Effector CD8-positive, alpha-beta T cell (primary cell): ENCODE measurements around the gene TLE5.
"Not testable (repeated sequence)": the region's sequence is repeated elsewhere in the genome, so short reads cannot be mapped to it uniquely, and the experiment has no call there.

ENCODE experiments used
- DNase-seq: peaks from one replicate; lab custom pipeline; 2025; lab: John Stamatoyannopoulos, UW

The TLE5 gene

DNA sequence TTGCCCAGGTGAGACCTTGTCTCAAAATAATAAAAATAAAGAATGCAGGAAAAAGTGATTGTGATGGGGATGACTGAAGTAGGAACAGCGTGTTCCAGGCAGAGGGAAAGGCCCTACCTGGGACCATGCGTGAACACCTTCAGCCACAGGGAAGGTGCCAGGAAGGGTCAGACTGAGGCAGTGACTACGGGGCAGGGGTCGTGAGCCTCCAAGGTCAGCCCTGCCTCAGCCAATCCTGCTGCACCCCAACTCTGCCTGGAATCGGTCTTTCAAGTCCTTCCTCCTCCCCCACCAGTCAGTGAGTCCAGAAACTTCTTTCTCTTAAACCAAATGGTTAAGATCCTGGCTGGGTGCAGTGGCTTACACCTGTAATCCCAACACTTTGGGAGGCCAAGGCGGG is 17.1 kb downstream of the TLE5 start:
- no peak for DNase-seq

DNA sequence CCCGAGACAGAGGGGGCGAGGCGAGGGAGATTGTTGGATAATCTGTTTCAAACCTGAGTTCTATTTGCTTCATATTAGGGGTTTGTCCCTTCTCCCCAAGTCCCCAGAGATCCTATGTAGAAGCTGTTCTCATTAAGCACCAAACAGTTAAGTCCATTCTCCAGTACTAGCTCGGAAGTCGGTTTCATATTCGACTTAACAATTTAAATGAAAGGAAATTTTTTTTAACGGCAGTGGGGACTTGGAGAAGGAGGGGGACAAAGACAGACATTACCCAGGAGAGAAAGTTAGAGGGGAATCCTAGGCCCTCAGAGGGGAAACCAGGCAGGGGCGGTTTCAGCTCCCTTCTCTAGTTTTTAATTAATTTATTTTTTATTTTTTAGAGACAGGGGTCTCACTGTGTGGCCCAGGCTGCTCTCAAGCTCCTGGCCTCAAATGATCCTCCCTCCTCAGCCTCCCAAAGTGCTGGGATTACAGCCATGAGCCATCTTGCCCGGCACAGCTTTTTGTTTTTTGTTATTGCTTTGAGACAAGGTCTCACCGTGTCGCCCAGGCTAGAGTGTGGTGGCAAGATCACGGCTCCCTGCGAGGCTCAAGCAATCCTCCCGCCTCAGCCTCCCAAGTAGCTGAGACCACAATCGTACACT is 19.6 kb downstream of the TLE5 start:
- no peak for DNase-seq

GRCh38 chr19:3041761-3042620 is 20.3 kb downstream of the TLE5 start:
- no peak for DNase-seq

DNA sequence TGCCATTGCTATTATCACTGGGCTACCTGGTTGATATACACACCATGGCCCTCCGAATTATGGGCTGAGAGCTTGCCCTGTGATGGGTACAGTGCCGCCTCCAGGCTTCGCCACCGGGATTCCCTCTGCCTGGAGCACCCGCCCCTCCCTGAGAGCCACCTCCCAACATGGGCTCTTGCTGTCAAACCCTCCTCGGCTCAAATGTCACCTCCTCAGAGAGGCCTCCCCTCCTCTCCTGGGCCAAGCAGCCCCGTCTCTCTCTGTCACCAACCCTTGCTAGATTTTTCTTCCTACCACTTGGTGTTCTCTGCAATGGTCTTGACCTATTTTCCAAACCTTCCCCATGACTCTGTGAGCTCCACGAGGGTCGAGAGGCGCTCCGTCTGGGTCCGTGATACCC is 21.0 kb downstream of the TLE5 start:
- no peak for DNase-seq

GRCh38 chr19:3039641-3040077 is 22.6 kb downstream of the TLE5 start:
- DNase-seq, result no peak

GRCh38 chr19:3039125-3039524 is 23.2 kb downstream of the TLE5 start:
- DNase-seq, result no peak

DNA sequence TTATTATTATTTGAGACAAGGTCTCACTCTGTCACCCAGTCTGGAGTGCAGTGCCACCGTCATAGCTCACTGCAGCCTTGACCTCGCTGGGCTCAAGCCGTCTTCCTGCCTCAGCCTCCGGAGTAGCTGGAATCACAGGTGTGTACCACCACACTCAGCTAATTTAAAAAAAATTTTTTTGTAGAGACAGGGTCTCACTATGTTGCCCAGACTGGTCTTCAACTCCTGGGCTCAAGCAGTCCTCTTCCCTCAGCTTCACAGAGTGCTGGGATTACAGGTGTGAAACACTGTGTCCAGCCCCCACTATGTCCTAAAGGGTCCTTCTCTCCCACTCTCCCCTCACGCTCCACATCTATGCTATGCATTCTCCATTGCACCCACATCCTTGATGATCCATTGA is 24.1 kb downstream of the TLE5 start:
- no peak for DNase-seq

DNA sequence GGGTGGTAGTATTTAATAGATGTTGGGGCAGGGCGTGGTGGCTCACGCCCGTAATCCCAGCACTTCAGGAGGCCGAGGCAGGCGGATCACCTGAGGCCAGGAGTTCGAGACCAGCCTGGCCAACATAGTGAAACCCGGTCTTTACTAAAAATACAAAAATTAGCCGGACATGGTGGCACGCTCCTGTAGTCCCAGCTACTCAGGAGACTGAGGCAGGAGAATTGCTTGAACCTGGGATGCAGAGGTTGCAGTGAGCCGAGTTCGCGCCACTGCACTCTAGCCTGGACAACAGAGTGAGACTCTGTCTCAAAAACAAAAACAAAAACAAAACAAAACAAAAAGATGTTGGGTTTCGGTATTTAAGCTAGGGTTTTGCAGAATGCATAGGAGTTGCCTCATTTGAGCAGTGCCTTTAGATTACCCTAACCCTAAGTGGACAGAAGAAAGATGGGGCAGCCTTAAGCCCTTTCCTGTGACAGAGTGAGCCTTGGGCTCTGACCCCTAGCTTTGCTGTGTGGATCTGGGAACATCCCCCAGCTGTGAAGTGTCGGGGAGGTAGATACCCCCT is 25.2 kb downstream of the TLE5 start:
- not testable (repeated sequence) for DNase-seq

DNA sequence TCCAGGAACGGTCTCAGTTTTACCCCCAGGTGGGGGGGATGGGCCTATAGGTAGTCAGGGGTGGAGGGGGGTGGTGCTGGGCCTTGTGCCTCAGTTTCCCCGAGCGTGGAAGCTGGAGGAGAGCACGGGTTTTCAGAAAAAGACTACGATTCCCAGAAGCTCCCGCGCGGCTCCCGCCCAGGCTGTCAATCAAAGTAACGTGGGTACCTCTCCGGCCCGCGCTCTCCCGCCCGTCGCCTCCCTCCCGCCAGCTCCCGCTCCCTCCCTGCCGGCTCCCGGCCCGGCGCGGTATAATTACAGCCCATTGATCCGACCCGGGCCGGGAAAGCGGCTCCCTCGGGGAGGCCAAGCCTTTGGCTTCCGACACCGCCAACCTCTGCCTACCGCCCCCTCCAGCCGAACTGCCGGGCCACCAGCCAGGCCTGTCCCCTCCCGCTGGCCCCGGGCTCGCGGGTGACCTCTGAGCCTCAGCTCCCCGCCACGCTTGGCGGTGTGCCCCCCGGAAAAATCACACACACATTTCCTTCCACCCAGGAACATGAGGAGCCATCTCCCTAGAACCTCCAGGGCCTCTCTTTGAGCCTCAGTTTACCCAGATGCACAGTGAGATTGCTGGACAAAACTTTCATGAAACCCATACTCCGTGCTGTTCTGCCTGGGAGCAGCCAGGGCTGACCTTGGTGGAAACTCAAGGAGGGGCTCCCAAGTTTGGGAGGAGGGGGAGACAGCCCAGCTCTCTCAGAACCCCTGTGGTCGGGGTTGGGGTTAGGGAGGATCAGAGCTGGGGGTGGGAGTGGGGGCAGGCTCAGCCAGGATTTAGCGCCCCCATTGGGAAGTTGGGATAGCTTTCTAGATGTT is 25.9 kb downstream of the TLE5 start:
- DNase-seq, result peak; percentile 57

DNA sequence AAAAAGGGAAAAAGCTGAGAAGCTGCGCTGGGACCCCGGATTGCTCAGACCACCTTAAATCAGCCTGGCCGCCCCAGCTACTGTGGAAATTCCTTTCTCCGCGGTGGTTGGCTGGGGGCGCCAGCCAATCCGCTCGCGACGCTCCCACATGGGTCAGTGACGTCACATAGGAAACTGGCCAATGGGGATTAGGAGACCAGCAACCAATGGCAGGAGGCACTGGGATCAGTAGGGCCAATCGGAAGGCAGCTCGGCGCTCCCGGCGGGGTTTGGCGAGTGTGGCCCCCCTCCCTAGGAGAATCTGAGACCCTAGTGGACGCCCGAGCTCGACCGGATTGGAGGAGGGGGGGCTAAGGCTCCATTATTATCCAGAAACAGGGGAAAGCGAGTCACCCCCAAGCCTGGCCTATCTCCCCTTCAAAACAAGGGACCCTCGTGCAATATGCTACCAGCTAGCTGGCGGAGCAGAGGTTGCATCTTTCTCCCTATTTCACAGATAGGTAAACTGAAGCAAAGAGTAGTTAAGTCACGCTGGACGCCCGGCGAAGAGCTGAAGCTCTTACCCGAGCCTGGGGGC is 26.7 kb downstream of the TLE5 start:
- peak; percentile 90 for DNase-seq

DNA sequence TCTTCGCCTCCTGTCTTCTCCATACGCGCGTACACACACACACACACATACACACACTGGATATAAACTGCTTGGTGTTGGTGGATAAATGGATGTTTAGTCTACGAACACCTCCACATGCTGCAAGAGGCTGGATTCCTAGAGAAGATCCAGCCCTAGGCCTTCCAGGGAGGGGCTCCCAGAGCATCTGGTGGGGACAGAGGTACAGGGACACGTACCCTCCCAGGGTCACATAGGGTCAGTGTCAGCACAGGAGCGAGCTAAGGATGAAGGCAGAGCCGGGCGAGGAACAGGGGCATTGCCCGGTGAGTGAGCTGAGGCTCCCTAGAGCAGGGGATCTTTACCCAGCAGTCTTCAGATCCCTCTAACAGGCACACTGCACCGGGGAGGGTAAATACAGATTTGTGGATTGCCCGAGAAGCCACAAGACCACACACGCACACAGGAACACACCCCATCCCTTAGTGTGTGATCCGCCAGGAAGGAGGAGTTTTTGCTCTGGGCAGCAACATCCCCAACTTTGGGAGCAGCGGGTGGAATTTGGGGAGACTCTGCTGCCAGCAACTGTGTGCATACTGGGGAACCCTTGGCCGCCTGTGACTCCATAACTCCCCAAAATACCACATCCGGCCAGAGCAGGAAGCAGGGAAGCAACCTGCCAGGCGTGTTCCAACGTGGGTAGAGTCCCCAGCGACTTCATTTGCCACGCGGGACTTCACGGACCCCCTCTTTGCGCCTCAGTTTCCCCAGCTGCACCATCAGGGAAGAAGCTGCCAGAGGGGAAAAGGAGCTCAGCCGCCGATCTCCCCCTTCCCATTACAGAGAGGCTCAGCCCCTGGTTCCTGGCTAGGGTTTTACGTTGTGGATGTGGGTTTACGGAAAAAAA is 27.4 kb downstream of the TLE5 start:
- no peak for DNase-seq

- no peak for DNase-seq
Measured at GRCh38 chr19:3034406-3034655, 28.0 kb downstream of the TLE5 start.

- no peak for DNase-seq
Measured at GRCh38 chr19:3033595-3034405, 28.5 kb downstream of the TLE5 start.

- DNase-seq, result no peak
Measured at GRCh38 chr19:3031607-3031867, 30.8 kb downstream of the TLE5 start.

DNA sequence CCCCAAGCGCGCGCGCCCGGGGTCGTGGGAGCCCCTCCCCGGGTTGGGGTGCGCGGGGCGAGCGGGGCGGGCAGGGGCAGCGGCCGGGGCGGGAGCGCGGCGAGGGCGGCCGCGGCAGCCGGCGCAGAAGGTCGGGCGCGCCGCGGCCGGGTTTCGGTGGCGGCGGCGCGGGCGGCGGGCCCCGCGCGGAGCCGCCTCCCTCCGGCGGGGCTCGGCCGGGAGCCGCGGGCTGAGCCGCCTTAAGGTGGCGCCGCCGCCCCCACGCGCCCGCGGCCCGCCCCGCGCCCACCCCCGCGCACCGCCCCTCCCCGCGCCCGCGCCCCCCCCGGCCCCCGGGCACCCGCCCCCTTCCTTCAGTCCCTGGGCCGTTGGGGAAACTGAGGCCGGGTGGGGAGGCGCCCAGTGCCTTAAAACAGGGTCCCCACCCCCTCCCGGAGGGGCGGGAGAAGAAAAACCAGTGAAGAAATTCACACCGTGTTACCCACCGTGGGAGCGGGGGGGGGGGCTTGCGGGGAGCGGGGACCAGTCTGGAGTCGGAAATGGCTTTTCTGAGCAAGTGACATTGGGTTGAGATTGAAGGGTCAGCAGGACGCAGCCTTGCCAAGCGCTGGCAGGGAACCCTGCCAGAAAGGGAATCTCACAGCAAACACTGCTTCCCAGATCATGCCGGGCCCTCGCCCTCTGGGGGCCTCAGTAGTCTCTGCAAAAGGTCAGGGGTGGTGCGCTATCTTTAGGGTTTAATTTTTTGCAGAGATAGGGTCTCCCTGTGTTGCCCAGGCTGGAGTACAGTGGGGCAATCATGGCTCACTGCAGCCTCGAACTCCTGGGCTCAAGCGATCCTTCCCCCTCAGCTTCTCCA is 33.0 kb downstream of the TLE5 start, which contains the start of gene TLE2:
Gene TLE2 (minus strand): TSS at position 216 of the 859 bp plus-strand sequence. CDS start 376 bp downstream, outside the sequence.
- no peak for DNase-seq

DNA sequence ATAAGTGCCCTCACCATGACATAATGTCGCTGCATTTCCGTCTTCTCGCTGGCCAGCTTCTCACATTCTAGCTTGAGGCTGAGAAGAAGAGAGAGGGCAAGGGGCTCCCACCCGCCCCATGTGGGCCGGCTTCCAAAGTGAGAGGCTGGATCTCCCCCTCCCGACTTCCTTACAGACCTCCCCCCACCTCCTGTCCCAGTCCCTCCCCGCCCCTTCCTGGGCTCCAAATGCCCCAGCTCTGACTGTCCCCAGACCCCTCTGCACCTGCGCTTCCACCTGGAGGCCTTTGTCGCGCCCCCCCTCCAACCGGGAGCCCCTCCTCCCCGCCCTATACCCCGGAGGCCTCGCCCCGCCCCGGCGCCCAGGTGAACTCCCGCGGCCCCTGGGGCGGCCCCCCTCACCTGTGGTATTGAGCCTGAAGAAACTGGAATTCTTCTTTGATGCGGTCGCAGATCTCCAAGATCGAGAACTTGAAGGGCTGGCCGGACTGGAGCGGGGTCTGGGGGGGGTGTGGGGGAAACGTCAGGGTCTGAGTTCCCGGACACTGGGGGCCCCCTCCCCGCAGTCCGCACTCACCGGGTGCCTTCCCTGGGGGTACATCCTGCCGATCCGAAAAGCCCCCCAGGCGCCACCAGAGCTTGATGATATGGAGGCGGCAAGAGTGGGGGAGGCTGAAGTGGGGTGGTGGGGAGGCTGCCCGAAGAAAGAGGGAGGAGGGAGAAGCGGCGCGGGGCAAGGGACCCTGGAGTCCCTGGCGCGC is 33.8 kb downstream of the TLE5 start:
- DNase-seq, result peak; percentile 18

DNA sequence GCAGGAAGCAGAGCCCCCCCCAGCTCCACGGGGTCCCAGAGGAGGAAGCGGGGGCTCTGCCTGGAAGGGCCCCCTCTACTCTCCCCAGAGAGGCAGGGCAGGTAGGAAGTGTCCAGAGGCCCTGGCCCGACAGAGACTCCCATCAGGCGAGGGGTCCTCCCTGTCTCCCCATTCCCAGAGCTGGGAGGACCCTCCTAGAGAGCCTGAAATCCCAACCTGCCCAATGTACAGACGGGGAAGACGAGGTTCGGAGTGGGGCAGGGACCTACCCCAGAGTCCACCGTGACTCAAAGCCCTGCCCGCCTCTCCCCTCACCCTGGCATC is 34.4 kb downstream of the TLE5 start:
- DNase-seq, result no peak

DNA sequence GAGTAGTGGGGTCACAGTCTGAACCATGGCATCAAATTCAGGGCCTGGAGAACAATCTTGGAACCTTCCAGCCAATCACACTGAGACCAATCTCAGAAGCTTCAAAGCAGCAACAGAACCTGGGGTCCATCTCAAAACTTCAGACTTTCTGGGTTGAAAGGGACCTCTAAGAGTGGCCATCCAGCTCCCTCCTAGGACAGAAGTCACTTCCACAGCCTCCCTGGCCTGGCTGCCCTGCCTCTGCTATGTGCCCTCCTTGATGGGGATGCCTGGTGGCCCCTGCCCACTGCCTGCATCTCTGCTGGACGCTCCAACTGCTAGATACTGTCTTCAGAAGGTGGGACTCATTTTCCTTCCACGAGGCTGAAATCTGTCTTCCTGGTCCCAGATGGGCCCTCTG is 35.0 kb downstream of the TLE5 start:
- no peak for DNase-seq

GRCh38 chr19:3026768-3027167 is 35.5 kb downstream of the TLE5 start:
- no peak for DNase-seq
